GM20431 (cell line): ENCODE measurements around the gene SLC30A10.
"Not testable (repeated sequence)": the region's sequence is repeated elsewhere in the genome, so short reads cannot be mapped to it uniquely, and the experiment has no call there.

Experiments used
- in situ Hi-C: fragments of 300-500 bp; cut with MseI, MboI; formaldehyde crosslinking; loops from one replicate; pipeline ENCODE4 v1.15.0; 2020; ENCODE audit warnings: low sequenced_read_pairs; ENCODE audit not compliant: unreplicated experiment

The SLC30A10 gene

DNA sequence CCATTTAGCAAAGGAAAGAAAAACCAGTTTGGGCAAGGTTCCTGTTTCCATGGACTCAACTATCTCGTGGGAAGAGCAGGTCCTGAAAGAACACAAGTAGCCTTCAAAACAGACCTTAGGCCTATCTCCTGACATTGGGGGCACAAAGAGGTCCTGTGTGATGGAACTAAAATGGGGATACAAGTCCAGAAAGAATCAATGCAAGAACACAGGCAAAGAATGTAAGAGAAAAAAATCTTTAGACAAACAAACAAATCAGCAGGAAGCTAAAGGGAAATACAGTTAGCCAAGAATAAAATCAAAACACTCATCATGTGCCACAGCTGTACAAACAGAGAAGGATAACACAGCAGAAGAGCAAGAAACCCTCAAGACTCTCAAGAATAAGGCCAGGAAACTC lies 28.2 kb downstream of the SLC30A10 start:
- in situ Hi-C loops, result no loop called here

DNA sequence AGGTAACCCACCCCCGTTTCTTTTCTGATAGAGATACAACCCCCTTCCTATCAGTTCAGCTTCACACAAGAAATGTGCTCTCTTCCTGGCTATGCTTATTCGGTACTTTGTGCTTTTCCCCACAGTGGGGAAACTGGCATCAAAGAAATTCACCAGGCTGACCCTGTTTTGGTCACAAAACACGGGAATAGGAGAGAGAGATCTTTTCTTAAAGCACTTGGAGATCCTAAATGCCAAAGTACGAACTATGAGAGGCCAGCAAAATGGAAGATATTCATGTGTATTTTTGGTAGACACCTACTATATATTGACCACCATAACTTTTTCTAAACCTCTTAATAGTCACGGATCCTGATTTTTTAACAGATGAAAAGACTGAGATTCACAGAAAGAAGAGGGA lies 30.0 kb downstream of the SLC30A10 start:
- in situ Hi-C loops, result no loop called here

DNA sequence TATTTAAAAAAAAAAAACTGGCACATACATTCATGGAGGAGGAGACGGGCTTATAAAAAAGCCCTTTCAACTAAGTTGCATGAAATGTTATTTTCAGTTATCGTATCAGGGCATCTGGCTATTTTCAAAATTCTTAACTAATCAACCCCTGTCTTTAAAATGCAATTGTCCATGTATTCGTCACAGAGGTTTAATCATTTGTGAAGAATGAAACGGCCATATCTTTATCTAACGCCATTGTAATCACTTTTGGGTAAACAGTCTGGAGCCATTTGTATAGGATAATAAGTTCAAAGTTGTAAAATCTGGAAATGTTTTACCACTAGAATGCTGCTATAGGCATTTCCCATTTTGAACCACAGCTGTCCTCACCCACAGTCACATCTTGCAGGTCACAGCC lies 30.4 kb downstream of the SLC30A10 start:
- in situ Hi-C loops, result no loop called here

DNA sequence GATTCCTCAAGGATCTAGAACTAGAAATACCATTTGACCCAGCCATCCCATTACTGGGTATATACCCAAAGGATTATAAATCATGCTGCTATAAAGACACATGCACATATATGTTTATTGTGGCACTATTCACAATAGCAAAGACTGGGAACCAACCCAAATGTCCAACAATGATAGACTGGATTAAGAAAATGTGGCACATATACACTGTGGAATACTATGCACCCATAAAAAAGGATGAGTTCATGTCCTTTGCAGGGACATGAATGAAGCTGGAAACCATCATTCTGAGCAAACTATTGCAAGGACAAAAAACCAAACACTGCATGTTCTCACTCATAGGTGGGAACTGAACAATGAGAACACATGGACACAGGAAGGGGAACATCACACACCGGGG lies 36.1 kb downstream of the SLC30A10 start:
- in situ Hi-C loops, result not testable (repeated sequence)

DNA sequence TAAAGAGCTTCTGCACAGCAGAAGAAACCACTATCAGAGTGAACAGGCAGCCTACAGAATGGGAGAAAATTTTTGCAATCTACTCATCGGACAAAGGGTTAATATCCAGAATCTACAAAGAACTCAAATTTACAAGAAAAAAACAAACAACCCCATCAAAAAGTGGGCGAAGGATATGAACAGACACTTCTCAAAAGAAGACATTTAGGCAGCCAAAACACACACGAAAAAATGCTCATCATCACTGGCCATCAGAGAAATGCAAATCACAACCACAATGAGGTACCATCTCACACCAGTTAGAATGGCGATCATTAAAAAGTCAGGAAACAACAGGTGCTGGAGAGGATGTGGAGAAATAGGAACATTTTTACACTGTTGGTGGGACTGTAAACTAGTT lies 36.5 kb downstream of the SLC30A10 start:
- in situ Hi-C loops, result not testable (repeated sequence)

DNA sequence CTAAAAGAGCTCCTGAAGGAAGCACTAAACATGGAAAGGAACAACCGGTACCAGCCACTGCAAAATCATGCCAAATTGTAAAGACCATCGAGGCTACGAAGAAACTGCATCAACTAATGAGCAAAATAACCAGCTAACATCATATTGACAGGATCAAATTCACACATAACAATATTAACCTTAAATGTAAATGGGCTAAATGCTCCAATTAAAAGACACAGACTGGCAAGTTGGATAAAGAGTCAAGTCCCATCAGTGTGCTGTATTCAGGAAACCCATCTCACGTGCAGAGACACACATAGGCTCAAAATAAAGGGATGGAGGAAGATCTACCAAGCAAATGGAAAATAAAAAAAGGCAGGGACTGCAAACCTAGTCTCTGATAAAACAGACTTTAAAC lies 39.7 kb downstream of the SLC30A10 start:
- in situ Hi-C loops, result not testable (repeated sequence)

DNA sequence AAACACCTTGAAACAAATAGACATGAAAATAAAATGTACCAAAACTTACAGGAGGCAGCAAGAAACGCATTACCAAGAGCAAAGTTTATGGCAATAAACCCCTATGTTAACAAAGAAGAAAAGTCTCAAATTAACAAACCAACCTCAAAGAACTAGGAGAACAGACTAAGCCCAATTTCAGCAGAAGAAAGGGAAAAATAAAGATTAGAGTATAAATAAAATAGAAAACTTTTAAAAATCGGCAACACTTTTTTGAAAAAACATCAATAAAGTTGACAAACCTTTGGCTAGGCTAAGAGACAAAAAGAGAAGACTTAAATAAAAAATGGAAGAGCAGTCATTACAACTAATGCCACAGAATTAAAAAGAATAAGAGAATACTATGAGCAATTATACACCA lies 42.7 kb downstream of the SLC30A10 start:
- in situ Hi-C loops, result no loop called here

DNA sequence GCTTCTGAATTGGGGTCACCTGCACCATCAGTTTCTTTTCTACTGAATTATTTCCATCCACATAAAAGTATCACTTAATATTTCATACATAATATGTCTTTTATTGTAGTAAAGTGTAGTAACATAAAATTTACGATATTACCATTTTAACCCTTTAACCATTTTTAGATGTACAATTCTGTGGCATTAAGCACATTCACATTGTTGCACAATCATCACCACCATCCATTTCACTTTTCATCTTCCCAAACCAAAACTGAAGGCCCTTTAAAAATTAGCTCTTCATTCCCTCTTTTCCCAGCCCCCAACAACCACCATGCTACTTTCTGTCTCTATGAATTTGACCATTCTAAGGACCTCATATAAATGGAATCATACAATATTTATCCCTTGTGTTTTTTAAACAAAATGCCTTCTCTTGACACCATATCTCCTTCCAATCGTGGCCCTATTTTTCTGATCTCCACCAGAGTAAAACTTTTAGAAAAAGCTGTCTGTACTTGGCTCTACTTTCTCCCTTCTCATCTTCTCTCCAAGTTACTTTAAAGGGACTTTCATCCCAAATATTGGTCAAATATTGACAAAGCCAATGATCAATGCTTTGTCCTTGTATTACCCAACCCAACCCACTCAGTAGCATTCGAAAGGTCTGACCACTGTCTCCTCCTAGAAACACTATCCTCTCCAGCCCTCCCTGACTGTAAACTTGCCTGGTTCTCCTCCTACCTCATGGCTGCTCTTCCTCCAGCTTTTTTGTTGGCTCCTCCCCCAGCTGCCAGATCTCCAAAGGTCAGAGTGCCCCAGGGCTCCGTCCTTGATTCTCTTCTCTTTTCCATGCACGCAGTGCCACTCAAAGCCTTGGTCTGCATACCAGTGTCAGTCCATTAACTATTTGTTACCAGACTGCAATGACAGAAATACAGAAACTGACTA lies 44.7 kb downstream of the SLC30A10 start:
- in situ Hi-C loops, result no loop called here

DNA sequence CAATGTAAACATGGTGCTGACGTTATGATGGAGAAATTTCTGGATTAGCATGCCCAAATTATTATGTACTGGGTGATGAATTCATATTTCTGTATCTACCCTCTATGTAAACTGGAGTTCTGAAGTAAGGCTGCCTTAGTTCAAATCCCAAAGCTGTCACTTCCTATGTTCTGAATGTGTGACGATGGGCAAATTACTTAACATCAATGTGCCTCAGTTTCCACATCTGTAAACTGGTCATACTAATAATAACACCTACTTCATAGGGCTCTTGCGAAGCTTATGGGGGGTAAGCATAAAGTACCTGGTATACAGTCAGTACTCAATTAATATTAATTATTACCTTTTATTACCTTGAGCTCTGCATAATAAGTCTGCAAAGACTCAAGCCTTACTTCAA lies 45.6 kb downstream of the SLC30A10 start:
- in situ Hi-C loops, result no loop called here

DNA sequence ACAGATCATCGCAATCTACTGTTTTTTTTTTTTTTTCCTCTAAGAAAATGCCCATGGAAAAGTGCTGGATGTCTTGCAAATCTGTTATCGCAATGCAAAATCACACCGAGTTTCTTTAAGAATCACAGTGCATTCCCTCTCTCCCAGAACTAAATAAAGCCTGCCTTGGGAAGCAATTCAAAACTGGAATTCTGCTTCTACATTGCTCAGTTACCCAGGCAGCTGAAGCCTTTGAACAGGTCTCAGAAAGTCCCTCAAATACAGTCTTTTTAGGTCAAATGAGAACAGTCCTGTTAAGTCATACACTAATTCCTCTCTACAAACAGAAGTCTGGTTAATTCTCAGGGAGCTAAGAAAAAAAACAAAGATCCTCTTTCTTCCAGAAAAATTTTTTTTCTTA lies 46.3 kb downstream of the SLC30A10 start:
- in situ Hi-C loops, result no loop called here

DNA sequence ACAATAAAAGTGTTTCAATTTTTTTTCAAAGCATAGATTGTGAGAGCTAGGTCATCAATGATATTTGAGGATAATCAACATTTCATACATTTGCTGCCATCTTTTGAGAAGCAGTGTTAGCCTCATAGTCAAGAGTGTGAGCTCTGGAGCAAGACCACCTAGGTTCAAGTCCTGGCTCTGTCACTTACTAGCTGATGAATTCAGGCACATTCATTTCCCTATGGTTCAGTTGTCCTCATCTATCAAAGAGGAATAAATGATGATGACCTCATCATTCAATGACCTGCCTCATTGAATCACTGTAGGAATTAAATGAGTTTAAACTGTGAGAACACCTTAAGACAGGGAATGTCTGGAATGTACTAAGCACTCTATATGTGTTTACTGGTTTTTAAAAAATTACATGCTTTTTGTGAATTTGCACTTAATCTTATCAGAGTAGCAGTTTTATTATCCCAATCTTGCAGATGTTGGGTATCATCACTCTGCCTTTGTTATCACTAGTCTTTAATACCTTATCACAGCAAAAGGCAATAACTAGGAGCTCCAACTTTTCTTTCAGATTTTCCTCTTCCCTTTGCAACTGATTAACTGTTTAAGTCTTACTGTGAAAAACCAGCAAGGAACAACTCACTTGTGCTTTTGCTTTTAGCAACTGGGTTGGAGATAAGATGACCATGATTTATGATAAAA lies 47.4 kb downstream of the SLC30A10 start:
- in situ Hi-C loops, result no loop called here

DNA sequence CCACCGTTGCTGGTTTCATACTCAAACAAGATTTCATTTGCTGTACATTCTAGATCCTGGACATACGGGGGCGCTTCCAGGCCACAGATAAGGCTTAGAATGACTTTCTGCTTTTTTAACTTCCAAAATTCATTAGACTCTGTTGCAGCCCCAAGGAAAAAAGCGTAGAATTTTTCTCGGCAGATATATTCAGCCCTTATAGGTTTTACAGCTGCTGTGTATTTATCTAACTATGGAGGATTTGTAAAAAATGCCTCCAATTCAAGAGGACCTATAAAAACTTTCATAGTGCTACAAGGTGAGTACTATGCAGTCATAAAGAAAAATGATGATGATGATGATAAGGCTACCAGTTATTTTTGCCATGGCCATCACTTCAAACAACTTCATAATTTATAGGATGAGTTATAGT lies 51.6 kb downstream of the SLC30A10 start:
- in situ Hi-C loops, result no loop called here

DNA sequence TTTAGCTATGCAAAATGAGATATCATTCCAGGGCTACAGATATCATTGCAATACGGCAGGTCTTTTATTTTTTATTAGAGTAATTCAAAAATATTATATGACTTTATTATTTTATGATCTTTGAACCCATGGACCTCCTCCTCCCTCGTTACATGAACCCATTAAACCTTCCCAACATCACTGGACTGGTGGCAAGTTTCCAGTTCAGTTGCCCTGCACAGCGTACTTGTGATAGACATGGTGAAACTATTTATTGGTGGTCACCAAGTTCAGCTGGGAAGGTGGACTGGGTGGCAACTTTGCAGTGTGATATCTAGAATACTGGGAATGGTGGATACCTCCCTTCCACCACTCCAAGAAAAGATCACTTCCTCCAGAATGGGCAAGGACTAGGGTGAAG lies 52.5 kb downstream of the SLC30A10 start:
- in situ Hi-C loops, result no loop called here

DNA sequence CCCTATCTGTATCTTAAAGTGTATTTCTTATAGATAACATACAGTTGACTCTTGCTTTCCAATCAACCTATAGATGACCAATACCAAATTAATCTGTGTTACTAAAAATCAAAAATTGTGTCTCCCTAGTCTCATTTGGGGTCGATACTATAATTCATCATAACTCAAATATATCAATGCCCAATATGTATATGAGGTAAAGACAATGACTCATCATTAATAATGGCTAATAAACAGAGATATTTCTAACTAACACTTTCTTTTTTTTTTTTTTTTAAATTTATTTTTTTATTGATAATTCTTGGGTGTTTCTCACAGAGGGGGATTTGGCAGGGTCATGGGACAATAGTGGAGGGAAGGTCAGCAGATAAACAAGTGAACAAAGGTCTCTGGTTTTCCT lies 55.8 kb downstream of the SLC30A10 start:
- in situ Hi-C loops, result not testable (repeated sequence)

DNA sequence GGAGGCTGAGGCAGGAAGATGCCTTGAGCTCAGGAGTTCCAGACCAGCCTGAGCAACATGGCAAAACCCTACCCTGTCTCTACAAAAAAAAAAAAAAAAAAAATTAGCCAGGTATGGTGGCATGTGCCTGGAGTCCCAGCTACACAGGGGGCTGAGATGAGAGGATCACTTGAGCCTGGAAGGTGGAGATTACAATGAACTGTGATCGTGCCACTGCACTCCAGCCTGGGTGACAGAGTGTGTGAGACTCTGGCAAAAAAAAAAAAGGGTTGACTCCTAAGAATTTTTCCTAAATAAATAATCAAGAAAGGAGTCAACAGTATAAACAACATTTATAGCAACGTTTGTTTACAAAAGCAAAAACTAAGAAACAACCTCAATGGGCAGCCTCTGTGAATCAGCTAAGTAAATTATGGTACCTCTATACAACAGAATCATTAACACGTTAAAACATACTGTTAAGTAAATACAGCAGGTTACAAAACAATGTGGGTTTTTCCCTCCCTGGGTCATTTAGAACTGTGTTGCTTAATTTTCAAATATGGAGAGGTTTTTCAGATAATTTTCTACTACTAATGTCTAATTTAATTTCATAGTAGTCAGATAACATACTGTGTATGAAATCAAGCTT lies 56.8 kb downstream of the SLC30A10 start:
- in situ Hi-C loops, result no loop called here

DNA sequence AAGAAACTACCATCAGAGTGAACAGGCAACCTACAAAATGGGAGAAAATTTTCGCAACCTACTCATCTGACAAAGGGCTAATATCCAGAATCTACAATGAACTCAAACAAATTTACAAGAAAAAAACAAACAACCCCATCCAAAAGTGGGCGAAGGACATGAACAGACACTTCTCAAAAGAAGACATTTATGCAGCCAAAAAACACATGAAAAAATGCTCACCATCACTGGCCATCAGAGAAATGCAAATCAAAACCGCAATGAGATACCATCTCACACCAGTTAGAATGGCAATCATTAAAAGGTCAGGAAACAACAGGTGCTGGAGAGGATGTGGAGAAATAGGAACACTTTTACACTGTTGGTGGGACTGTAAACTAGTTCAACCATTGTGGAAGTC lies 59.7 kb downstream of the SLC30A10 start:
- in situ Hi-C loops, result not testable (repeated sequence)
